NB4 (cell line): ENCODE measurements around the gene HELZ.
"Not testable (repeated sequence)": the region's sequence is repeated elsewhere in the genome, so short reads cannot be mapped to it uniquely, and the experiment has no call there.

ENCODE experiments used
- DNase-seq: peaks from one replicate; pipeline ENCODE4 v3.0.0; 2010; ENCODE audit warnings: low read depth
- H3K4me3 ChIP-seq: one replicate; pipeline ENCODE4 v1.5.1; 2011; ENCODE audit warnings: mild to moderate bottlenecking, low read depth, low read length, moderate library complexity
- MYC ChIP-seq: IDR thresholded peaks from 2 replicates; pipeline ENCODE4 v1.6.1; 2011; ENCODE audit warnings: low read depth, low read length
- POLR2A ChIP-seq: IDR thresholded peaks from 2 replicates; pipeline ENCODE4 v1.6.1; 2011; ENCODE audit warnings: mild to moderate bottlenecking; ENCODE audit not compliant: insufficient read length; ENCODE audit errors: extremely low read depth
- TF ChIP-seq, protein P1 (sequence below): IDR thresholded peaks from one replicate; pipeline ENCODE4 v1.5.1; 2012; ENCODE audit warnings: low read depth, low read length
- TF ChIP-seq, protein P2 (sequence below): IDR thresholded peaks from 2 replicates; pipeline ENCODE4 v1.6.1; 2011; ENCODE audit warnings: low read depth, low read length

HELZ gene

GRCh38 chr17:67098006-67098405 lies 147.0 kb downstream of the HELZ start:
- H3K4me3 ChIP-seq = no peak overlapping the region
- TF ChIP-seq, protein P1, sequence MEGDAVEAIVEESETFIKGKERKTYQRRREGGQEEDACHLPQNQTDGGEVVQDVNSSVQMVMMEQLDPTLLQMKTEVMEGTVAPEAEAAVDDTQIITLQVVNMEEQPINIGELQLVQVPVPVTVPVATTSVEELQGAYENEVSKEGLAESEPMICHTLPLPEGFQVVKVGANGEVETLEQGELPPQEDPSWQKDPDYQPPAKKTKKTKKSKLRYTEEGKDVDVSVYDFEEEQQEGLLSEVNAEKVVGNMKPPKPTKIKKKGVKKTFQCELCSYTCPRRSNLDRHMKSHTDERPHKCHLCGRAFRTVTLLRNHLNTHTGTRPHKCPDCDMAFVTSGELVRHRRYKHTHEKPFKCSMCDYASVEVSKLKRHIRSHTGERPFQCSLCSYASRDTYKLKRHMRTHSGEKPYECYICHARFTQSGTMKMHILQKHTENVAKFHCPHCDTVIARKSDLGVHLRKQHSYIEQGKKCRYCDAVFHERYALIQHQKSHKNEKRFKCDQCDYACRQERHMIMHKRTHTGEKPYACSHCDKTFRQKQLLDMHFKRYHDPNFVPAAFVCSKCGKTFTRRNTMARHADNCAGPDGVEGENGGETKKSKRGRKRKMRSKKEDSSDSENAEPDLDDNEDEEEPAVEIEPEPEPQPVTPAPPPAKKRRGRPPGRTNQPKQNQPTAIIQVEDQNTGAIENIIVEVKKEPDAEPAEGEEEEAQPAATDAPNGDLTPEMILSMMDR = no peak
- TF ChIP-seq, protein P2, sequence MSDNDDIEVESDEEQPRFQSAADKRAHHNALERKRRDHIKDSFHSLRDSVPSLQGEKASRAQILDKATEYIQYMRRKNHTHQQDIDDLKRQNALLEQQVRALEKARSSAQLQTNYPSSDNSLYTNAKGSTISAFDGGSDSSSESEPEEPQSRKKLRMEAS = no peak
- TF ChIP-seq MYC (no peak), POLR2A (no peak)
- DNase-seq = no peak

DNA sequence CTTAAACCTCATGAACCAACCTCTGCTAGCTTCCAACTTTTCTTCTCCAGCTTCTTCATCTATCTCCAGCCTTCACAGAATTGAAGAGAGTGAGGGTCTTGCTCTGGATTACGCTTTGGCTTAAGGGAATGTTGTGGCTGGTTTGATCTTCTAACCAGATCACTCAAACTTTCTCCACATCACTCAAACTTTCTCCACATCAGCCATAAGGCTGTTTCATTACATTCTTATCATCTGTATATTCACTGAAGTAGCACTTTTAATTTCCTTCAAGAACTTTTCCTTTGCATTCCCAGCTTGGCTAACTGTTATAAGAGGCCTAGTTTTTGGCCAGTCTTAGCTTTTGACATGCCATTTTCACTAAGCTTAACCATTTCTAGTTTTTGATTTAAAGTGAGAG lies 148.4 kb downstream of the HELZ start:
- H3K4me3 ChIP-seq = no peak overlapping the region
- TF ChIP-seq, protein P2 = no peak
- TF ChIP-seq MYC = no peak
- no peak for TF ChIP-seq POLR2A
- TF ChIP-seq, protein P1 = no peak
- no peak for DNase-seq

DNA sequence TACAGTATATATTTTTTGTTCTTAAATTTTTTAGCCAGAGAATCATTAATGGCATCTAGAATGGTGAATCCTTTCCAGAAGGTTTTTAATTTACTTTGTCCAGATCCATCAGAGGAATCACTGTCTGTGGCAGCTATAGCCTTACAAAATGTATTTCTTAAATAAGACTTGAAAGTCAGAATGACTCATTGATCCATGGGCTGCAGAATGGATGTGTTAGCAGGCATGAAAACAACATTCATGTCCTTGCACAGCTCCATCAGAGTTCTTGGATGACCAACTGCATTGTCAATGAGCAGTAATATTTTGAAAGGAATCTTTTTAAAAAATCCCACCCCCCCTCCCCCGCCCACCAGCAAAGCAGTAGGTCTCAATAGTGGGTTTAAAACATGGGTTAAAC lies 149.2 kb downstream of the HELZ start:
- peak; percentile 8 for DNase-seq
- TF ChIP-seq, protein P2 = no peak
- TF ChIP-seq, protein P1 = no peak
- TF ChIP-seq POLR2A (no peak), MYC (no peak)
- H3K4me3 ChIP-seq = no peak overlapping the region

DNA sequence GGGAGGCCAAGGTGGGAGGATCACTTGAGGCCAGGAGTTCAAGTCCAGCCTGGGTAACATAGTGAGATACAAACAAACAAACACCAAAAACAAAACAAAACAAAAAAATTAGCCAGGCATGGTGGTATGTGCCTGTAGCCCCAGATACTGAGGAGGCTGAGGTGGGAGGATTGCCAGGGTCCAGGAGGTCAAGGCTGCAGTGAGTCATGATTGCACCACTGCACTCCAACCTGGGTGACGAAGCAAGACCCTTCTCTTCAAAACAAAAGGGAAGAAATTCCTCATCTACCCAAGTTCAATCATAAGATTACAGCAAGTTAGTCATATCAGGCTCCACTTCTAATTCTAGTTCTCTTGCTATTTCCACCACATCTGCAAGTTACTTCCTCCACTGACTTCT lies 149.7 kb downstream of the HELZ start:
- peak; percentile 67 for DNase-seq
- not testable (repeated sequence) for H3K4me3 ChIP-seq

GRCh38 chr17:67093348-67093747 lies 151.6 kb downstream of the HELZ start:
- DNase-seq = no peak
- H3K4me3 ChIP-seq = no peak overlapping the region
- TF ChIP-seq, protein P2 = no peak
- TF ChIP-seq POLR2A (no peak), MYC (no peak)
- TF ChIP-seq, protein P1 = no peak

GRCh38 chr17:67092710-67093109 lies 152.3 kb downstream of the HELZ start:
- H3K4me3 ChIP-seq, DNase-seq: not testable (repeated sequence)

GRCh38 chr17:67092291-67092690 lies 152.7 kb downstream of the HELZ start:
- TF ChIP-seq POLR2A = no peak
- TF ChIP-seq, protein P2 = no peak
- TF ChIP-seq MYC = no peak
- TF ChIP-seq, protein P1 = no peak
- no peak for DNase-seq
- H3K4me3 ChIP-seq = no peak overlapping the region
